Measurements from ENCODE around the gene COX15.

GRCh38 chr10:99768556-99768955 is 36.6 kb upstream of the COX15 start:
- TF ChIP-seq CTCF (IDR thresholded peaks at IDR 0.05) = no peak
- TF ChIP-seq POLR2AphosphoS5 (IDR thresholded peaks at IDR 0.05) = no peak
- no peak for TF ChIP-seq POLR2A (IDR thresholded peaks at IDR 0.05; ENCODE audit: low read depth)
- TF ChIP-seq EP300 (IDR thresholded peaks at IDR 0.05) = no peak
